Esophagus (tissue), 2 donors: ENCODE results near the gene FRMD5. TPM values are rescaled to one million over a fixed set of nuclear protein-coding genes. Genes with fewer than 3 reads are reported as not detected.
A peak's percentile ranks its signal among the peaks of the same experiment; 100 is the strongest.
"Not testable (repeated sequence)": the region's sequence is repeated elsewhere in the genome, so short reads cannot be mapped to it uniquely, and the experiment has no call there.

Experiments
- H3K27ac ChIP-seq, 2 donors: one replicate each; pipeline ENCODE4 v1.5.1; 2013; ENCODE audit warnings: low read depth in 2 of 2, mild to moderate bottlenecking in 2 of 2, inconsistent platforms in 1 of 2, low read length in 1 of 2, moderate library complexity in 1 of 2
- H3K27me3 ChIP-seq, 2 donors: one replicate each; pipeline ENCODE4 v1.6.1; 2013; ENCODE audit warnings: low read length in 2 of 2, control low read depth in 1 of 2, mild to moderate bottlenecking in 1 of 2; ENCODE audit not compliant: insufficient read depth in 2 of 2, control insufficient read depth in 1 of 2
- H3K36me3 ChIP-seq, 2 donors: one replicate each; pipeline ENCODE4 v1.6.1; 2013; ENCODE audit warnings: low read length in 1 of 2; ENCODE audit not compliant: control insufficient read depth in 2 of 2, insufficient read depth in 2 of 2
- H3K4me1 ChIP-seq, 2 donors: one replicate each; pipeline ENCODE4 v1.6.1; 2013; ENCODE audit warnings: low read length in 1 of 2; ENCODE audit not compliant: control insufficient read depth in 2 of 2, insufficient read depth in 2 of 2
- H3K4me3 ChIP-seq, 2 donors: one replicate each; pipeline ENCODE4 v1.5.1; 2013; ENCODE audit warnings: low read length in 2 of 2, mild to moderate bottlenecking in 2 of 2, low read depth in 1 of 2, moderate library complexity in 1 of 2
- H3K9me3 ChIP-seq, 2 donors: one replicate each; pipeline ENCODE4 v1.6.1; 2013; ENCODE audit warnings: mild to moderate bottlenecking in 2 of 2, low read depth in 1 of 2, low read length in 1 of 2, moderate library complexity in 1 of 2; ENCODE audit not compliant: control insufficient read depth in 2 of 2, insufficient read depth in 1 of 2
- WGBS, 2 donors: extraction: QIAGEN DNeasy Blood & Tissue Kit; methylation state at CpG; one replicate each; pipeline ENCODE4 v1.1.7; 2013; 5-methylcytosine and 5-hydroxymethylcytosine counted together
- polyA plus RNA-seq, 2 donors: library from polyadenylated mRNA; stranded (reverse); fragments of 200-250 nt; gene quantifications; one replicate each; pipeline ENCODE4 v1.2.3, GENCODE V29; 2013
- donor health status: healthy with polysubstance abuse.
- donor health status: Bipolar disorder and iron deficiency.

FRMD5 gene
- polyA plus RNA-seq, 2 donors, result 0.04 to 0.09 TPM

GRCh38 chr15:43854801-43855200, 340.3 kb downstream of the FRMD5 start:
- no peaks in the 10 kb centered on the region for H3K27me3 ChIP-seq
- 93 to 95% methylated on average over 6 of the region's 6 CpGs for whole genome bisulfite sequencing, 2 donors
- H3K9me3 ChIP-seq, result no peaks in the 10 kb centered on the region
- H3K4me3 ChIP-seq, result no peak overlapping the region
- no peak overlapping the region for H3K27ac ChIP-seq
- no peaks in the 10 kb centered on the region for H3K4me1 ChIP-seq
- H3K36me3 ChIP-seq, result peaks cover 0 to 3% of the 10 kb centered on the region in 2 donors

GRCh38 chr15:43852607-43853006, 342.5 kb downstream of the FRMD5 start:
- peaks cover 0 to 3% of the 10 kb centered on the region in 2 donors for H3K36me3 ChIP-seq
- WGBS, 2 donors, result 97 to 98% methylated on average over 4 of the region's 4 CpGs
- H3K27me3 ChIP-seq, result no peaks in the 10 kb centered on the region
- no peak overlapping the region for H3K27ac ChIP-seq
- H3K9me3 ChIP-seq, result no peaks in the 10 kb centered on the region
- no peak overlapping the region for H3K4me3 ChIP-seq
- H3K4me1 ChIP-seq, result no peaks in the 10 kb centered on the region

GRCh38 chr15:43851251-43851650, 343.8 kb downstream of the FRMD5 start:
- Histone ChIP-seq H3K9me3 (no peaks in the 10 kb centered on the region), H3K27ac (no peak overlapping the region), H3K4me3 (no peak overlapping the region), H3K27me3 (no peaks in the 10 kb centered on the region), H3K4me1 (no peaks in the 10 kb centered on the region), H3K36me3 (peaks cover 0 to 3% of the 10 kb centered on the region in 2 donors)
- WGBS, 2 donors, result 97% methylated on average over 3 of the region's 3 CpGs

- no peaks in the 10 kb centered on the region for H3K27me3 ChIP-seq
Measured at GRCh38 chr15:43845421-43845820, 349.6 kb downstream of the FRMD5 start.

GRCh38 chr15:43832485-43832884, 362.6 kb downstream of the FRMD5 start:
- WGBS, 2 donors, result 94 to 96% methylated on average over 6 of the region's 6 CpGs
- H3K27me3 ChIP-seq, result not testable (repeated sequence)

More at GRCh38 chr15:43845421-43845820, 349.6 kb downstream of the FRMD5 start:
- no peaks in the 10 kb centered on the region for H3K9me3 ChIP-seq
- no peaks in the 10 kb centered on the region for H3K4me1 ChIP-seq
- no peak overlapping the region for H3K4me3 ChIP-seq
- H3K36me3 ChIP-seq, result peaks cover 0 to 3% of the 10 kb centered on the region in 2 donors
- H3K27ac ChIP-seq, result no peak overlapping the region

GRCh38 chr15:43831519-43832052, 363.5 kb downstream of the FRMD5 start:
- WGBS, 2 donors, result 90 to 92% methylated on average over 14 of the region's 14 CpGs
- H3K9me3 ChIP-seq, H3K4me3 ChIP-seq, H3K27ac ChIP-seq, H3K36me3 ChIP-seq, H3K27me3 ChIP-seq, H3K4me1 ChIP-seq: not testable (repeated sequence)

More at GRCh38 chr15:43832485-43832884, 362.6 kb downstream of the FRMD5 start:
- H3K27ac ChIP-seq, H3K36me3 ChIP-seq, H3K9me3 ChIP-seq, H3K4me1 ChIP-seq, H3K4me3 ChIP-seq: not testable (repeated sequence)

- H3K27me3 ChIP-seq, H3K4me3 ChIP-seq, H3K27ac ChIP-seq, H3K36me3 ChIP-seq, H3K9me3 ChIP-seq, H3K4me1 ChIP-seq: not testable (repeated sequence)
- WGBS, 2 donors, result 95% methylated on average over 9 of the region's 9 CpGs
Measured at GRCh38 chr15:43830691-43831275, 364.3 kb downstream of the FRMD5 start.

GRCh38 chr15:43829951-43830540, 365.0 kb downstream of the FRMD5 start:
- H3K4me3 ChIP-seq, H3K36me3 ChIP-seq, H3K27me3 ChIP-seq, H3K4me1 ChIP-seq, H3K27ac ChIP-seq, H3K9me3 ChIP-seq: not testable (repeated sequence)
- WGBS, 2 donors, result 90 to 94% methylated on average over 9 of the region's 9 CpGs

GRCh38 chr15:43828061-43828657, 366.9 kb downstream of the FRMD5 start:
- WGBS, 2 donors, result 44 to 47% methylated on average over 6 of the region's 6 CpGs
- Histone ChIP-seq H3K4me1 (peaks cover 0 to 2% of the 10 kb centered on the region in 2 donors), H3K36me3 (no peaks in the 10 kb centered on the region), H3K27me3 (no peaks in the 10 kb centered on the region), H3K27ac (no peak overlapping the region), H3K4me3 (peak overlapping the region in 1 of 2 donors; percentile 63), H3K9me3 (no peaks in the 10 kb centered on the region)
